IMR-90 (cell line): ENCODE measurements around the gene RNF175. TPM values are rescaled to one million over a fixed set of nuclear protein-coding genes. Genes with fewer than 3 reads are reported as not detected.

Experiments used
- ATAC-seq: fragments of 200-7000 bp; cut with Tn5 transposase; 2 replicates; pipeline ENCODE4 v1.9.1; 2020; ENCODE audit warnings: low read depth, mild to moderate bottlenecking, moderate library complexity
- BruUV-seq: library from RNA; stranded (reverse); fragments of 400-500 nt; replicated peaks from 2 replicates; lab custom pipeline; 2021; lab: Mats Ljungman, UMichigan
- CTCF ChIA-PET: fragments of 300-600 bp; formaldehyde crosslinking; extraction: SDS; loops from one replicate; lab custom pipeline; 2021; ENCODE audit warnings: antibody characterized with exemption; lab: Yijun Ruan, JAX
- POLR2A ChIA-PET: fragments of 300-600 bp; sonication (Branson Sonifier 250); formaldehyde crosslinking; loops from one replicate; lab custom pipeline; 2022; ENCODE audit warnings: antibody characterized with exemption; ENCODE audit not compliant: unreplicated experiment; lab: Charles Lee
- DNase-seq: peaks from one replicate; pipeline ENCODE4 v3.0.0; 2013
- H2AFZ ChIP-seq: replicated peaks from 2 replicates; pipeline ENCODE3; 2013; ENCODE audit warnings: low read length, mild to moderate bottlenecking; ENCODE audit not compliant: poor library complexity
- H2AK5ac ChIP-seq: 2 replicates; pipeline ENCODE4 v1.6.1; 2013; ENCODE audit warnings: low read depth, low read length, inconsistent platforms
- H2AK9ac ChIP-seq: replicated peaks from 2 replicates; pipeline ENCODE3; 2013; ENCODE audit warnings: mild to moderate bottlenecking, low read depth, low read length, moderate library complexity; ENCODE audit not compliant: poor library complexity
- H2BK120ac ChIP-seq: 2 replicates; pipeline ENCODE4 v1.6.1; 2013; ENCODE audit warnings: low read depth, low read length, inconsistent platforms
- H2BK15ac ChIP-seq: 3 replicates; pipeline ENCODE4 v1.6.1; 2013; ENCODE audit warnings: low read depth, low read length, inconsistent platforms
- H2BK20ac ChIP-seq: 2 replicates; pipeline ENCODE4 v1.6.1; 2013; ENCODE audit warnings: low read depth, mild to moderate bottlenecking, inconsistent platforms, low read length, moderate library complexity
- H2BK5ac ChIP-seq: 2 replicates; pipeline ENCODE4 v1.6.1; 2013; ENCODE audit warnings: mild to moderate bottlenecking, low read depth, low read length, inconsistent platforms; ENCODE audit not compliant: poor library complexity, severe bottlenecking
- H3K14ac ChIP-seq: replicated peaks from 2 replicates; pipeline ENCODE4 v1.6.1; 2013; ENCODE audit warnings: low read depth, low read length, inconsistent platforms
- H3K18ac ChIP-seq: 2 replicates; pipeline ENCODE4 v1.6.1; 2013; ENCODE audit warnings: low read depth, low read length, control low read depth
- H3K23ac ChIP-seq: 2 replicates; pipeline ENCODE4 v1.6.1; 2013; ENCODE audit warnings: low read depth, low read length, inconsistent platforms
- H3K27ac ChIP-seq: 2 replicates; pipeline ENCODE4 v1.5.1; 2013; ENCODE audit warnings: mild to moderate bottlenecking, control low read depth, low read length; ENCODE audit not compliant: insufficient read depth
- H3K27me3 ChIP-seq: 2 replicates; pipeline ENCODE4 v1.6.1; 2013; ENCODE audit warnings: low read length; ENCODE audit not compliant: control insufficient read depth, insufficient read depth
- H3K36me3 ChIP-seq: 2 replicates; pipeline ENCODE4 v1.6.1; 2013; ENCODE audit warnings: low read length, mixed read lengths; ENCODE audit not compliant: control insufficient read depth, insufficient read depth
- H3K4ac ChIP-seq: 2 replicates; pipeline ENCODE4 v1.6.1; 2013; ENCODE audit warnings: low read depth, low read length, inconsistent platforms
- H3K4me1 ChIP-seq: 2 replicates; pipeline ENCODE4 v1.6.1; 2013; ENCODE audit warnings: low read length, mixed read lengths; ENCODE audit not compliant: control insufficient read depth, insufficient read depth
- H3K4me2 ChIP-seq: 2 replicates; pipeline ENCODE4 v1.6.1; 2013; ENCODE audit warnings: low read depth, mild to moderate bottlenecking, control low read depth, low read length, moderate library complexity
- H3K4me3 ChIP-seq: 2 replicates; pipeline ENCODE4 v1.5.1; 2013; ENCODE audit warnings: low read depth, mild to moderate bottlenecking, control low read depth, low read length, moderate library complexity; ENCODE audit not compliant: insufficient read depth
- H3K56ac ChIP-seq: 2 replicates; pipeline ENCODE4 v1.6.1; 2013; ENCODE audit warnings: low read length, inconsistent platforms; ENCODE audit not compliant: insufficient read depth; ENCODE audit errors: extremely low read depth
- H3K79me1 ChIP-seq, 2 experiments: 2 replicates each; pipeline ENCODE4 v1.6.1; 2013; ENCODE audit warnings: low read length in 2 of 2, inconsistent platforms in 1 of 2, low read depth in 1 of 2
- H3K9ac ChIP-seq: 2 replicates; pipeline ENCODE4 v1.6.1; 2013; ENCODE audit warnings: low read depth, low read length, control low read depth
- H3K9me1 ChIP-seq: 2 replicates; pipeline ENCODE4 v1.6.1; 2013; ENCODE audit warnings: low read length, inconsistent platforms; ENCODE audit not compliant: insufficient read depth
- H3K9me3 ChIP-seq: 2 replicates; pipeline ENCODE4 v1.6.1; 2013; ENCODE audit warnings: low read length; ENCODE audit not compliant: control insufficient read depth, insufficient read depth
- H4K20me1 ChIP-seq: 2 replicates; pipeline ENCODE4 v1.6.1; 2013; ENCODE audit warnings: low read length, inconsistent platforms; ENCODE audit not compliant: insufficient read depth
- H4K5ac ChIP-seq: 2 replicates; pipeline ENCODE4 v1.6.1; 2013; ENCODE audit warnings: mild to moderate bottlenecking, low read depth, low read length, control low read depth
- H4K8ac ChIP-seq, 2 experiments: 2 replicates each; pipeline ENCODE4 v1.6.1; 2013; ENCODE audit warnings: low read depth in 2 of 2, low read length in 2 of 2, control low read depth in 1 of 2, inconsistent platforms in 1 of 2
- H4K91ac ChIP-seq: 2 replicates; pipeline ENCODE4 v1.6.1; 2013; ENCODE audit warnings: low read depth, low read length, inconsistent platforms; ENCODE audit not compliant: insufficient read depth
- MAZ ChIP-seq: IDR thresholded peaks from 2 replicates; pipeline ENCODE4 v1.6.1; 2012; ENCODE audit warnings: low read depth, mild to moderate bottlenecking, low read length, improper control_type of control experiment, moderate library complexity, borderline replicate concordance
- RAD21 ChIP-seq: IDR thresholded peaks from 2 replicates; pipeline ENCODE4 v1.6.1; 2012; ENCODE audit warnings: low read length, improper control_type of control experiment
- WGBS, 2 experiments: methylation state at CpG; one replicate each; pipeline versions ENCODE4 v1.1.5 to v1.1.7; 2013; ENCODE audit warnings: missing lambda C conversion rate in 2 of 2; ENCODE audit not compliant: insufficient read length in 1 of 2; ENCODE audit errors: extremely low coverage in 2 of 2; 5-methylcytosine and 5-hydroxymethylcytosine counted together
- dilution Hi-C: fragments of 300-500 bp; cut with HindIII; formaldehyde crosslinking; loops from one replicate; pipeline ENCODE4 v1.14.3; 2018; ENCODE audit warnings: low sequenced_read_pairs; ENCODE audit not compliant: unreplicated experiment
- in situ Hi-C: fragments of 300-500 bp; cut with MboI; formaldehyde crosslinking; loops from 3 replicates; pipeline ENCODE4 v1.14.3; 2019; ENCODE audit warnings: low sequenced_read_pairs, inconsistent platforms, mixed read lengths
- intact Hi-C: fragments of 100-400 bp; cut with micrococcal nuclease; formaldehyde crosslinking; loops from 2 replicates; pipeline ENCODE4 v1.10.0; 2022
- polyA plus RNA-seq, 3 experiments: library from polyadenylated mRNA; depleted of rRNA; stranded (reverse); fragments of >200 nt; gene quantifications; 2 replicates each; pipeline ENCODE4 v1.2.3, GENCODE V29; 2012; ENCODE audit warnings: low replicate concordance in 1 of 3
- total RNA-seq: library from RNA; depleted of rRNA; stranded (reverse); fragments of >200 nt; gene quantifications from 2 replicates; pipeline ENCODE4 v1.2.3, GENCODE V29; 2012
- TF ChIP-seq, protein P1 (sequence below): fragments of 150-350 bp; IDR thresholded peaks from 2 replicates; pipeline ENCODE4 v1.6.1; 2016; ENCODE audit warnings: low read depth, mild to moderate bottlenecking, low read length, moderate library complexity, borderline replicate concordance

The RNF175 gene
- total and polyA plus RNA-seq, 2 of the 4 experiments (the other 2 are of a cell fraction), result not detected

DNA sequence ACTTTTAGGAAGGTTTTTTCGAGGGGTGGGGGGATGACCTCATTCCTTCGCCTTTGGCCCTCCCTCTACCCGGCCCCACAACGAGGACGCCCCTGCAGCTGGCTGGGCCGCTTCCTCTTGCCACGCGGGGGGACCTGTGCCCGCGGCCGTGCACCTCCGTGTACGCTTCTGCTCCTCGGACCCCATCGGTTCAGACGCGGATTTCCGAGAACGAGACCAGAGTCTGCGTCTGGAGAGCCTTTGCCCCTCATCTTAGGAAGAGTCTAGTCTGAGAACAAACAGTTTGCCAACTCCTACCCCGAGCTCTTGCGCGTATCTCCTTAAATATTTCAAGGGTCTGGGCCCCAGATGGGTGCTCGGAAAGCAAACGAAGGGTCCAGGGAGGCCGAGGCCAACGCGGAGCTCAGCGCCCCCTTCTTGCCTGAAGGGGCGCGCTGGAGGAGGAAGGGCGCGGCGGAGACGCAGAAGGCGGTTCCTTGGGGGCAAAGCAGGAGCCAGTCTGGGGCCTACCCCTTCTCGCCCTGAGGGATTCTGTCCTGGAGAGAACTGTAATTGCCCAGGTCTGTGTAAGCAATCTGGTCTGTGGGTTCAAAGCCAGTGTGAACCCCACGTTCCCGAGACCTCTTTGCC lies 32.9 kb upstream of the RNF175 start:
- Histone ChIP-seq H3K36me3 (no peaks in the 10 kb centered on the region), H2AK5ac (no peak overlapping the region), H3K4me2 (peak overlapping the region; percentile 22; the same call in 1 of the 2 replicates), H3K9me1 (no peaks in the 10 kb centered on the region), H3K9ac (no peak overlapping the region), H2BK120ac (no peak overlapping the region), H2BK15ac (no peak overlapping the region), H3K23ac (no peak overlapping the region), H3K4ac (no peak overlapping the region), H4K91ac (no peak overlapping the region), H2AFZ (peak overlapping the region; percentile 38), H3K27me3 (peaks cover 53% of the 10 kb centered on the region), H3K56ac (no peak overlapping the region), H3K4me3 (no peak overlapping the region), H3K9me3 (no peaks in the 10 kb centered on the region), H2AK9ac (no peak overlapping the region), H4K5ac (no peak overlapping the region), H3K4me1 (no peaks in the 10 kb centered on the region; the same call in 1 of the 2 replicates), H2BK5ac (no peak overlapping the region), H3K79me1 (no peaks in the 10 kb centered on the region), H3K14ac (no peak overlapping the region), H2BK20ac (no peak overlapping the region), H3K27ac (no peak overlapping the region), H3K18ac (no peak overlapping the region), H4K8ac (no peak overlapping the region), H4K20me1 (no peaks in the 10 kb centered on the region)
- TF ChIP-seq RAD21, result no peak
- TF ChIP-seq, protein P1, sequence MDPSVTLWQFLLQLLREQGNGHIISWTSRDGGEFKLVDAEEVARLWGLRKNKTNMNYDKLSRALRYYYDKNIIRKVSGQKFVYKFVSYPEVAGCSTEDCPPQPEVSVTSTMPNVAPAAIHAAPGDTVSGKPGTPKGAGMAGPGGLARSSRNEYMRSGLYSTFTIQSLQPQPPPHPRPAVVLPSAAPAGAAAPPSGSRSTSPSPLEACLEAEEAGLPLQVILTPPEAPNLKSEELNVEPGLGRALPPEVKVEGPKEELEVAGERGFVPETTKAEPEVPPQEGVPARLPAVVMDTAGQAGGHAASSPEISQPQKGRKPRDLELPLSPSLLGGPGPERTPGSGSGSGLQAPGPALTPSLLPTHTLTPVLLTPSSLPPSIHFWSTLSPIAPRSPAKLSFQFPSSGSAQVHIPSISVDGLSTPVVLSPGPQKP, result no peak
- TF ChIP-seq MAZ, result no peak
- ChIA-PET POLR2A (no interaction called here), CTCF (no interaction called here)
- in situ Hi-C loops (no loop called here), dilution Hi-C loops (no loop called here), intact Hi-C loops (no loop called here)
- no peak for ATAC-seq
- DNase-seq, result no peak
- BruUV-seq, result no TSS peak
- WGBS, 2 experiments, result 11% methylated on average over 21 of the region's 39 CpGs; no CpG with 5 or more reads in 1 of the 2 experiments
